Activated CD8-positive, alpha-beta memory T cell treated with anti-CD3 and anti-CD28 coated beads, Interleukin-2, amount 50 U/mL, for 24 hours (primary cell): ENCODE data around the gene CCNQ.

Experiments
- DNase-seq: peaks from one replicate; pipeline ENCODE4 v3.0.0-alpha.2; 2020; ENCODE audit errors: extremely low read depth

The CCNQ gene

DNA sequence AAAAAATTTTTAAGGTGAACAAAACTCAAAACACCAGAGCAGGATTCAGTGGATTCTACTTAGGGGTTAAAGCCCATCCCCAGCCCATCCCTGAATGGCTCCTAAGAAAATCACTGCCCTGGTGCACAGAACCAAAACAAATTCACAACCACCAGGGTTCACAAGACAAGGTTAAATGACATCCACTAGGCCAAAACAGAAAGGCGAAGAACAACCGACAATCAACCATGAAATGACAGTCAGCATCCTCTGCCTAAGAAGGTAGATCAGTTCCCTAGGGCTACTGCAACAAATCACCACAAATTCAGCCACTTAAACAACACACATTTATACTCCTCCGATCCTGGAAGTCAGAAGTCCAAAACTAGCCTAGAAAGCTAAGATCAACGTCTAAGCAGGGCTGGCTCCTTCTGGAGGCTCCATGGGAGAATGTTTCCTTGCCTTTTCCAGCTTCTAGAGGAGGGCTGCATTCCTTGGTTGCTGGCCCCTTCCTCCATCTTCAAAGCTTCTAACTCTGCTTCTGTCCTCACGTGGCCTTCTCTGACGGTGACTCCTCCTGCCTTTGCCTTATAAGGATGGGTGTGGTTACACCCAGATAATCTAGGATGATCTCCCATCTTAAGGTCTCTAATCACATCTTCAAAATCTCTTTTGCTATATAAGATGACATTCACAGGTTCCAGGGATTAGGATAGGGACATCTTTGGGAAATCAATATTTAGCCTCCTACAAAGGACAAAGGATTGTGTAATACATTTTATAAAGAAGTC is 1.8 kb downstream of the CCNQ start:
- no peak for DNase-seq

DNA sequence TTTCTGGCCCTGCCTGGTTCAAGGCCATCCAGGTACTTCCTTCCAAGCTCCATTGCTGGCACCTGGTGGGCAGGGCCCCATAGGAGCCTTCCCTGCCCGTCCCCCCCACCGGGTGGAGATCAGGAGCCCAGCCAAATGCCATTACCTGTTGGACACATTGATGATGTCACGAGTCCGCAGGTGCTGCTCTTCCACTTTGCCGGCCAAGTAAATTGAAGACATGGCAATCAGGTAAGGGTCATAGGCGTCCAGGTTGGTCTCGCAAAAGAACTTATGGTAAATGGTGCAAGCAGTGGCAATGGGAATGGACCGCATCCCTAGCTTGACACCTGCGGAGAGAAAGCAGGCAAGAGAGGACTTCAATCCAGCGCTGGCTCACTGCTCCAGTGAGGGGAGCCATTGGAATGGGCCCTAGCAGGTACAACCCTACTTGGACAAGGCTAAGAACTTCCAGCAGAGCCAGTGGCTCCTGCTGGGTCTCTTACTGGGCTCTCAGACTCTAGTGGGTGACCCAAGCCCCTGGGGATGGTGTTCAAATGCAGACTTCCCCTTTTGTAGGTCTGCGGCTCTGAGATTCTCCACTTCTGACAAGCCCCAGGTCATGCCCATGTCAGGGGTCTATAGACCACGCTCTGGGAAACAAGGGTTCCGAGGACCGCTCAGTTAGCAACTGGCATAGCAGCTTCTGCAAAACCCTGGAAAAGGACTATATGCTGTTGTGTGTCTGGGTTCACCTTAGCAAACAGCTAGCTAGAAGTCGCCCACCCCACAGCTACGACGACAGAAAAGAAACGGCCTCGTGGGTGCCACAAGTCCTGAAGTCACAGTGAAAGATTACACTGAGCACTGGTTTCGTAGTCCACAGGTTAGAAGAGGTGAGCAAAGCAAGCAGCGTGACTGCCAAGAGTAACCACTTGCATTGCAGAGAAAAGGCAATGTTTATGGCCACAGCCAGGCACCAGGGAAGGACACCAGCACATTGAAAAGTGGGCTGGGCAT is 2.8 kb downstream of the CCNQ start:
- DNase-seq = no peak

DNA sequence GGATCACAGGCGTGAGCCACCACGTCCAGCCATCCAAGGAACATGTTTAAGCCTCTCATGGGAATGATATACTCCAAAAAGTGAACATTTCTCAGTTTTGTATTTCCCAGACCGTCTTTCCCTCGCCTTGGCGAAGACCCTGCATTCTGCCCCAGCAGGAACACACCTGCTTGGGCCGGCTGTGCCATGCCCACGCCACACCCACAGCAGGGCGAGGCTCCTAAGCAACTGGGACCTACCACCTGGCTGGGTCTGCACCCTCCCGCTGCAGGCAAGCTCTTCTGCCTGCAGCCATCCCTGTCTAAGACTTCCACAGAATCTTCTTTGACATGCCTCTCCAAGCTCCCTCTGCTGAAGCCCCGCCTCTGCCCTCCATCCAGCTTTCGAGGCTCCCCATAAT is 3.6 kb downstream of the CCNQ start:
- DNase-seq = no peak

DNA sequence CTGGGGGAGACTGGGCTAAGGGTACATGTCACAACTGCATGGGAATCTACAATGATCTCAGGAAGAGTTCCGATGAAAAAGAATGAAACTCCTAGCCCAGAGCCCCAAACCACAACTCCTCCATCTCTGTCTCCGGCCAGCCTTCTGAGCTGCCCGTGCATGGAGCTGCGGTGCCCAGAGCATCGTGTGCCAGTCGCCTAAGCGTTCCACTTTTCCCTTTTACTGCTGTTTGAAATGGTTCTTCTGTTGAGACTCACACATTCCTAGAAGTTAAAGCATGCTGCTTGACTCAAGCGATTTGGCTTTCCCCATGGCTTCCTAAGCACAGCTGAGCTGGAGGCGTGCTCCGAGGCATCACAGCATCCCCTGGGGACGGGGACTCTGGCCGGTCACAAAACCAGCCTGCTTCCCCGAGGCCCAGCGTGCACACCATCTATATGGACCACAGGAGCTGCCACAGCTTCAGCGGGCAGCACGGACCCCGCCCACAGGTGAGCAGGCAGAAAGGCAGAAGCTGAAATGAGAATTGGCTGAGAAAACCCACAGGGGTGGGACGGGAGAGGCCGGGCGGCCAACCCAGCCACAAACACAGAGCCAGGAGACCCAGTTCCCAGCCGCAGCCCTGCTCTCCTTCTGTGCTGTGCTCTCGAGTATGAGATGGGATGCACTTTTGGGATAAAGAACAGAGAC is 5.0 kb downstream of the CCNQ start:
- no peak for DNase-seq

DNA sequence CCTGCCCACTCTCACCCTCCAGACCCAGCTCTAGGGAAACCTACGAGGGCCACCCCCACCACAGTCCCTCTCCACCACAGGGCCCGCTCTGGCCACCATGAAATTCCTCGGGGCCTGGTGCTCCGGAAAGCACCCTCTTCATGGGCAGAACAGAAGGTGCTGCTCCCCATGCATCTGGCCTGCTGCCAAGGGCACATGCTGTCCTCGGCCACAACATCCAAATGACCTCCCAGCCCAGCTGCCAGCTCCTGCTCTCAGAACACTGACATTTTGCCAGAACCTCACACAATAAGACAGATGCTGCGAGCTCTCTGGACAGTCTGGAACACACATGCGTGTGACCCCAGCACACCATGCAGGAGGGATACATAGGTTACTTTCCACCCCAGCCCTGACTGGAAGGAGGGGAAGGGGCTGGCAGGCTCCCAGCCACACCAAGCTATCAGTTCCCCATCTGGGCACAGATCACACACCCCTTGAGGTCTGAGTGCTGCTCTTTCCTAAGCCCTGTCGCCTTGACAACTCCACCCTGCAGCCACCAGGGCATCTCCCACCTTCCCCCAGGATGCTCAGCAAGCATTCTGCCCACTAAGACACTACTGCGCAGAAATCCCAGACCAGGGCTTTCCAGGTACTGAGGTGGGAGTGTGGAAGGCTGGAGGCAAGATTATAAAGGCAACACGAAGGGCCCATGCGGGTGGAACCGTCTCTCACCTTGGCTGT is 5.8 kb downstream of the CCNQ start:
- DNase-seq = no peak

DNA sequence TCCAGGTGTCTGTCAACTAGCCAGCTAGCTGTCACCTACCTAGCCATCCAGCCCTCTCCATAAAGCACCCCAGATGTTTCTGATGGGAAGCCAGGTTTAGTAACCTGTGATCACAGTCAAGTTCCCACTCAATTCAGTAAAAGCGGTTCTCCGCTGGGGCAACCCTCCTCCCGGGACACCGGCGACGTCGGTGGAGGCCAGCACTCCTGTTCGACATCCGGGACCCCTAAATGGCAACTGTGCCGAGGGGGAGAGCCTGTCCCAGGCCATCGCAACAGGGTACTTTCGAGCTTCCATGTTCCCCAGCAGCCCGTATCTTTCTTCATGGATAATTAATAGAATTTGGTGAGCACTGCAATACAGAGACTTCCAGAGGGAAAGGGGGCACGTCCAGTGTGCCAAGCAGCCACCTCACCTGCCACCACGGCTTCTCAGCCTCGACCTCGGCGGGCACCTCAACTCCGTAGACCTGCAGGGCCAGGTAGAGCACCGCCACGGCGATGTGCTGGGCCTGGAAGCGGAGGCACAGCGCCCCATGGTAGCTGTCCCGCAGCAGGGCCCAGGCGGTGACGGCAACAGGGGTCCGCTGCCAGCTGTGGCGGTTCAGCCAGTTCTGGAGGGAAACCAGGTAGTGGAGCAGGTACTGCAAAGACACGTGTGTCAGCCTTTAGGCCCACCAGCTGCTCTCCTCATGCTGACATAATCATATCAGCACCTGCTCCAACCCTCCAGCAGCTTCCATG is 6.7 kb downstream of the CCNQ start:
- no peak for DNase-seq

DNA sequence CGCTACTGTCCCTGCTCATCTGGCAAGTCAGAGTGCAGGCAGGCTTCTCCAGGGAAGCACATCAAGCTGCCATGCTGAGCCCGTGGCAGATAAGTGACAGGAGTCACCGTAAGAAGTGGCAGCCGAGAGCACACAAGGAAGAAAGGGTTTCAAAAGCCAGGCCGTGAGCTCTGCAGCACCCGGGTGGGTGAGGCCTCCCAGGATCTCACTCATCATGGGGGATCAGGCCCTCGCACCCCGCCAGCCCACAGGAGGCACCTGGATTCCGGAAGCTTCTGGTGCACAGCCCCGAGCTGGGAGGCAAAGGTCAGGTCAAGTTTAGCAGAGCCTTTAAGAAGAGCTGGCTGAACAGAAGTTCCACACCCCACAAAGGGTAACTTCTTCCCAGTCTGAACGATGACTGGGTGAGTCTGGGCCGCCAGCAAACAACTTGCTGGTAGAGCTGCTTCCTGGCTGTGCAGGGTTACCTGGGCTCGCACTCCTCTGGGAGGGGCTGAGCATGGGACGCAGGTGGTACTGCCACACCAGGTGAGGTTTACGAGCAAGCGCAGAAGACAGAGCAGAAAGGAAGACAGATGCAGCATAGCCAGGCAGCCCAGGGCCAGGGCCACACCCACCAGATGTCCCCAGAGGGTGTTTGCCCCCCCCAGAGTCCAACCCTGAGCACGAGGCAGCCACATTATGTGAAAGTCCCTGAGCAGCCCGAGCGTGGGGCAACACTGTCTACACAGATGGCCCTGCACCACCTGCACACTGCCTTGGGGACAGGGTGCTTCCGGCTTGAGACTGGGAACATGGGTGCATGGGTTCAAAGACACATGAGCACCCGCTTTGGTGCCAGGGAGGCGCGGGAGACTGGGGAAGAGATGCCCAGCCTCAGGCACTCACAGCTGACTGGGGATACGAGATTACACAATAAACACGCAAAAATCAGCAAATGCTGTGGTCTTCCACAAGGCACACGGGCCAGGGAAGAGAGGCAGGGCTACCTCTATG is 7.7 kb downstream of the CCNQ start:
- no peak for DNase-seq

DNA sequence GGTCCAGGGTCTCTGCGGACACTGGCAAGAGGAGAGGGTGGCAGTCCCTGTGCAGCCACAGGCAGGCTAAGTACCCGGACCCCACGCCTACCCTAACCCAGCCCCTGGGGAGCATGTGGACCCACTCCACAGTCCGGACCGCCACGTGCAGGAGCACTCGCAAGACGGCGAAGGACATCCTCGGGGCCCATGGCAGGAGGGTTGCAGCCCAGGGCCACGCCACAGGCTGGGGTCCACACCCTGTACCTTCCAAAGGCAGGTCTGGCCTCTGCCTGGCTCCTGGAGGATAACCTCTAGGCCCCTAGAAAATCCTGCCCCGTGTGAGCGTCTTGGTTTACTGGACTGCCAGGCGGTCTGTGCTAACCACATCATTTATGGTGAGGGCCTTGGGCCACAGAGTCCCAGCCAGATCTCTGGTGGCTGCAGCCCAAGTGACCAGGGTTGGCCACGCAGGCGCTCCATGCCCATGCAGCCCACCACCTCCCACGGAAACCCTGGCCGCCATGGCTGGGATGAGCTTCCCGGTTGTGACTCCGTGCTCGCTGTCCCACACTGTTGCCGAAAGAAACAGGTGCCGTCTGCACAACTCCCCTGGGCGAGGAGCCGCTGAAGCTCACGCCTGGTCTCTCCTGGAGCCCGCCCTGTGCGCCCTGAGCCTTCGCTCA is 10.0 kb downstream of the CCNQ start:
- no peak for DNase-seq

DNA sequence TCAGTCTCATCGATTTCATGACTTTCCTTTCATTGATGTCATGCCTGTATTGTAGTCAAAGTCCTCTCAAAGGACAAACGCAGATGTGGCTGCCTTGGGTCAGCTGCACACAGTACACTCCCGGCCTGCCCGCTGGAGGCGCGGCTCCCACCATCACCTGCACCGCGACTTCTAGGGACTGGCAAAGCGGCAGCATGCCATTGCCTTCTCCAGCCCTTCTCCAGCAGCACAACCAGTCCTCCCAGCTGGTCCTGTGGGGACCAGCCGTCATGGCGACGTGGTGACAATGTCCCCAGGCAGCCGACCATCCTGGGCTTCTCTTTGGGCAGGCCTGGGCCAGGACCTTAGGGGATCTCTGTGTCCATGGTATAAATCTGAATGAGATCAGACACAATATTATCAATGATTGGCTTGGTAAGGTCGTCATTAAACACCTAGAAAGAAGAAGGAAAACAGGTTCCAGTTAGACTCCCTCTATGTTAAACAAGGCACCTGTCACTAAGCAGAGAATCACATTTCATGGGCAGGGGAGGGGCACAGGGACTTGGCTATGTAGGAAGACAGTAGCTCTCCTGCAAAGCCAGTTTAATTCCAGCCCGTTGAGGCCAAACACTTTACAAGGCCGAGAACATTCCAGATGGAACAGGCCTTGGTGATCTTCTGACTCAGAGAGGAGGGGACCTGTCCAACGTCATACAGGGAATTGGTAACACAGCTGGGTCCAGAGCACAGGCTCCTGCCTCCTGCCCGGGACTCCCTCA is 10.7 kb downstream of the CCNQ start:
- DNase-seq = no peak

DNA sequence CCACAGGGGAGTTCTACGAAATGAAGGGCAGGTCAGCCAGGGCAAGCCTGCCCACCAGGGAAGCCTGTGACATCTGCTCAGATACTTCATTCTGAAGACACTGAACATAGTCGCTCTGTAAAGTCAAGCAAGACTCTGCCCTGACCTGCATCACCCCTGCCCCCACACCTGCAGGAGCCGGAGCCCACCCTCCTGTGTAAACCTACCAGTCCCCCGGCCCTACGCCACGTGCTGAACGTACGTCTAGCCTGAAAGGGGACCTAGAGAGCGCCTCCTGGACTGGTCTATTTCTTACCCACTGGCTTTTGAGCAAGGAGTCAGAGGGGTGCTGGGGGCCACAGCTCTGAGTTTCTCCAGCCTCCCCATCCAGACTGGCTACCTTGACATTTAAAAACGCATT is 11.6 kb downstream of the CCNQ start:
- DNase-seq = no peak

DNA sequence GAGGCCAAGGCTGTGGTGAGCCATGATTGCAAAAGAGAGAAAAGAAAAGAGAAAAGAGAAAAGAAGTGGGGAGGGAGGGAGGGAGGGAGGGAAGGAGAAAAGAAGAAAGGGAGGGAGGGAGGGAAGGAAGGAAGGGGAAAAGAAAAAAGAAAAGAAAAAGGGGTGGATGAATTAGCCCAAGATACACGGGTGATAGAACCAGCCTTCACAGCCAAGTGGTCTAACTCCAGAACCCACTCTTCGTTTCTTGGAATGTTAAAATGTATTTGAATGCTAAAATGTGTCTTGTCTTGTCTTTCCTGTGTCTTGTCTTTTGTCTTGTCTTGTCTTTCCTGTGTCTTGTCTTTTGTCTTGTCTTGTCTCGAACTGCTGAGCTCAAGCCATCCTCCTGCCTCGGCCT is 13.1 kb downstream of the CCNQ start:
- no peak for DNase-seq

DNA sequence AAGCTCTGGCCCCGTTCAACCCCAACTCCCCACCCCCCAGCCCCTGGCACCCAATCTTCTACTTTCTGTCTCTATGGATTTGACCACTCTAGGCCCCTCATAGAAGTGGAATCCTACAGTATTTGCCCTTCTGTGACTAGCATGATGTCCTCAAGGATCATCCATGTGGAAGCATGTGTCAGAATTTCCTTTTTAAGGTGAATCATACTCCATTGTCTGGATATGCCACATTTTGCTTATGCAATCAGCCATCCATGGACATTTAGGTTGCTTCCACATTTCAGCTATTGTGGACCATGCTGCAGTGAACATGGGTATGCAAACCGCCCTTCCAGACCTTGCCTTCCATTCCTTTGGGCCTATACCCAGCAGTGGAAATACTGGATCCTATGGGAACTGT is 15.5 kb downstream of the CCNQ start:
- DNase-seq = no peak

DNA sequence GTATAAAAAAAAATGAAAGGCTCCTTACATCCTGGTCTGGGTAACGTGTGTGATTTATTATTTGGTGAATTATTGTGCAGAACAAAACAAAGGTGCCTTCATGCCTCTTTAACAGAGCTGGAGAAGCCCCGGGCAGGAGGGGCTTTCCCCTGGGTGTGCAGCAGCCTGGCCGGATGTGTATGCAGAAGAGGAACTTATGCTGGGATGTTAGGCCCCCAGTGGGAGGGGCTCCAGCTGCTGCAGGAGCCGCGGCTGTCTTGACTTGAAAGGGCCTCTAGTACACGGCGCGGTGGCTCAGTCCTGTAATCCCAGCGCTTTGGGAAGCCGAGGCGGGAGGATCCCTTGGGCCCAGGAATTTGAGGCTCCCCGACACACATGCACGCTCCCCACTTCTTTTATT is 16.0 kb downstream of the CCNQ start:
- DNase-seq = no peak

DNA sequence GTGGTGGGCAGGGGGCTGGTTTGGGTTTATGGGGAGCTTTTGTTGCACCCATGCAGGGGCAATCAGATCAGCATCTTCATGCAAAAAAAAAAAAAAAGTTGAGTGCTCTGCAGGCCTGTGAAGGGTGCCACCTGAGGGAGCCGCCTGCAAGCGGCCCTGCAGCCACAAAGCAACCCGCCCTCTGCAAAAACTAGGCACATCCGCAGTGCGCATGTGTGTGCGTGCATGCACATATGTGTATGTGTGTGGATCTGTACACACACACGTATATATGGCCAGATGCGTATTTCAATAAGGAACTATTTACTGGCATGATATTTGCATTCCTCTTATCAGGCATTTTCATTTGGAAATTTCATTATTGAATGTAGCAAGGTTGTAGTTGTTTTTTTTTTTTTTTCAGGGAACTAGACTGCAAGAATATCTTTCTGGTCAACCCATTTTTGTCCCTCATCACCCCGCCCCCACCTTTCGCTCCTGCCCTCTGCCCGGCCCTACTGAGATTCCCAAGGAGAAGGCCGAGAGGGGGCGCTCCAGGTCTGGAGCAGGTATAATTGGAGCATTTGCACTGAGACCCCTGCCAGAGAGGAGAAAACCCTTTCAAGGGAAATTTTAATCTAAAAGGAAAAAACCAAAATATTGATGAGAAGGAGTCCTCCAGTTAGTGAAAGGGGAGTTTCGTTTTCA is 18.1 kb downstream of the CCNQ start:
- DNase-seq = no peak

DNA sequence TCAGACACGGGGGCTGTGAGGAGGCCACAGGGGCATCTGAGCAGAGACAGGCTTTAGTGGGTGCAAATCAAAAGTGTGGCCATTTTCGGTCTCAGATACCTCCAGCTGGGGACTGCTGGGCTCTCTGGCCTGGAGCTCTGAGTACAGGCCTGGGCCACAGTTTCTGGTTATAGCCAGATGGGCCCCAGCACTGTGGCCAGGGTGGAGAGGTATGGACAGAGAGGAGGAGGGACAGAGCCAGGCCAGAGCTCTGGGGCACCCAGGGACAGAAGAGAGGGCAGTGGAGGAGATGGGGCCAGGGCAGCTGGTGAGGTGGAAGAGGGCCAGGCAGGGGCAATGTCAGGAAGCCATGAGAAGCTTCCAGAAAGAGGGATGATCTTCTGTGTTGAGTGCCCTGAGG is 20.1 kb downstream of the CCNQ start:
- DNase-seq = no peak

DNA sequence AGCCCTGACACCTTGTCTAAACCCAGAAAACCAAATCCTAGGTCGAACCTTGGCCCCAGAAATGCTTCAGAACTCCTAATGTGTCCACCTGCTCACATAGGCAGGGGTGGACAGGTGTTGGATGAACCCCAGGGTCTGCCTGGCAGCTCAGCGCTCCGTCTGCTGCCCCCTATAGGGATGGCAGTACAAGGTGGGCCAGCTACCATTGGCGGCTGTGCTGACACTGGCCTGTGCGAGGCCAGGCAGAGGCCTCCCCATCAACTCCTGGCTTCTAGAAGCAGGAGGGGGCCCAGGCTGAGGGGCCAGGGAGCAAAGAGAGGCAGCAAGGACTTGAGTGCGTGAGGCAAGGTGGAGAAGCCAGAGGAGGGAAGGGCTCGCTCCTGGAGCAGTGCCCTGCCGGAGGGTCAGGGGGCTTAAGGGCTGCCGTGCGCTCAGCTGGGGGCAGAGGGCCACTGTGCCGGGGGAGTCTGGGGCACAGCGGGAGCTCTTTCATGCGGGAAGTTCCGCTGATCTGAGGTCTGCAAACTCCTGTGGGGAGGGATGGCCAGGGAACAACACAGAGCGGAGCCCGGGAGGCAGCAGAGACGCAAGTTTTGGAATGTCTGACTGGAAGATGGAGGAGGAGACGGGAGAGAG is 20.6 kb downstream of the CCNQ start:
- no peak for DNase-seq

DNA sequence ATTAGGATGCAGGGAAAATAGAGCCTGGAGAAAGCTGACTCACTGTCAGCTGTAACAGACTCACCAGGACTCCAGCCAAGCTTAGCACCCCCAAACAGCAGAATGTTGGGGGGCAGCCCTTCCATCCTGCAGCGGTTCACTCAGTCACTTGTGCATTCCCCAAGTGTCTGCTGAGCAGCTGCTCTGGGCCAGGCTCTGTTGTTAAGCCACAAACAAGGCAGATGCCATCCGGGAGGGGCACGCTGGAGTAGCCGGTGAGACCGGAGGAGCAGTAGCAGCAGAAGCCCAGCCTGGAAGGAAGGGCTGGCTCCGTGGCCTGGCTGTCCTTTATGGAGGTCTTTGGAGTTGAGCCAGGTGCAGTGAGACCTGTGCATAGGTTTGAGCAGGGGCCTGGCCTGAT is 22.0 kb downstream of the CCNQ start:
- no peak for DNase-seq
